HEK293 (cell line): ENCODE data around the gene CALML4.

Experiments used
- CTCF ChIA-PET: fragments of 350-600 bp; formaldehyde crosslinking; extraction: SDS; loops from one replicate; lab custom pipeline; 2021; ENCODE audit warnings: antibody characterized with exemption; lab: Yijun Ruan, JAX
- POLR2A ChIA-PET: fragments of 300-600 bp; formaldehyde crosslinking; extraction: SDS; loops from one replicate; lab custom pipeline; 2020; ENCODE audit warnings: antibody characterized with exemption, inconsistent platforms; lab: Yijun Ruan, JAX
- H3K27ac ChIP-seq: fragments of 200-500 bp; sonication (Bioruptor generic); 2 replicates; pipeline ENCODE4 v1.5.1; 2014; ENCODE audit warnings: low read depth, low read length, control low read depth, inconsistent platforms; ENCODE audit errors: extremely low read depth
- H3K36me3 ChIP-seq, 2 experiments: fragments of 200-500 bp in 1 of 2; sonication (Bioruptor generic) in 1 of 2; 1 replicate in 1 of 2; 2 replicates in 1 of 2; pipeline ENCODE4 v1.5.1; 2014 to 2017; ENCODE audit warnings: inconsistent platforms in 2 of 2, low read length in 2 of 2; ENCODE audit not compliant: control insufficient read depth in 2 of 2, insufficient read depth in 1 of 2
- H3K4me1 ChIP-seq: fragments of 200-500 bp; sonication (Bioruptor generic); 2 replicates; pipeline ENCODE4 v1.5.1; 2014; ENCODE audit warnings: mild to moderate bottlenecking, low read length, inconsistent platforms; ENCODE audit not compliant: control insufficient read depth, insufficient read depth
- H3K4me3 ChIP-seq: 2 replicates; pipeline ENCODE4 v1.5.1; 2011; ENCODE audit warnings: low read depth, mild to moderate bottlenecking, control low read depth, low read length, moderate library complexity
- H3K9me3 ChIP-seq: fragments of 200-500 bp; sonication (Bioruptor generic); 2 replicates; pipeline ENCODE4 v1.5.1; 2014; ENCODE audit warnings: low read depth, low read length, inconsistent platforms; ENCODE audit not compliant: control insufficient read depth, insufficient read depth
- GLI4 ChIP-seq: fragments of 450-650 bp; formaldehyde crosslinking; IDR thresholded peaks from 2 replicates; pipeline ENCODE4 v1.5.1; 2016; ENCODE audit warnings: missing biosample characterization, missing genetic modification characterization
- KLF9 ChIP-seq: fragments of 450-650 bp; formaldehyde crosslinking; IDR thresholded peaks from 2 replicates; pipeline ENCODE4 v1.5.1; 2016; ENCODE audit warnings: missing biosample characterization, missing genetic modification characterization, low read depth
- PRDM1 ChIP-seq: fragments of 450-650 bp; formaldehyde crosslinking; IDR thresholded peaks from 2 replicates; pipeline ENCODE4; 2016; ENCODE audit warnings: missing biosample characterization, missing genetic modification characterization
- SCRT2 ChIP-seq: fragments of 450-650 bp; formaldehyde crosslinking; IDR thresholded peaks from 2 replicates; pipeline ENCODE4 v1.5.1; 2016; ENCODE audit warnings: missing biosample characterization, missing genetic modification characterization
- SETDB1 ChIP-seq: IDR thresholded peaks from one replicate; pipeline ENCODE4 v1.6.1; 2017; ENCODE audit warnings: mild to moderate bottlenecking, low read length, moderate library complexity, mixed read lengths; ENCODE audit not compliant: insufficient read length
- ZNF274 ChIP-seq, 2 experiments: fragments of 200-500 bp in 1 of 2; fragments of 450-650 bp in 1 of 2; sonication (Bioruptor generic) in 1 of 2; formaldehyde crosslinking in 1 of 2; IDR thresholded peaks; 2 replicates each; pipeline versions ENCODE4 v1.5.1 to v1.6.1; 2014 to 2016; ENCODE audit warnings: borderline replicate concordance in 1 of 2, inconsistent platforms in 1 of 2, low read length in 1 of 2, missing biosample characterization in 1 of 2, missing genetic modification characterization in 1 of 2
- ZNF394 ChIP-seq: fragments of 450-650 bp; formaldehyde crosslinking; IDR thresholded peaks from 2 replicates; pipeline ENCODE4 v1.5.1; 2016; ENCODE audit warnings: missing biosample characterization, missing genetic modification characterization, mild to moderate bottlenecking, moderate library complexity, borderline replicate concordance
- ZNF501 ChIP-seq: fragments of 450-650 bp; formaldehyde crosslinking; IDR thresholded peaks from 2 replicates; pipeline ENCODE4 v1.5.1; 2016; ENCODE audit warnings: missing biosample characterization, missing genetic modification characterization
- ZNF510 ChIP-seq: fragments of 450-650 bp; formaldehyde crosslinking; IDR thresholded peaks from 2 replicates; pipeline ENCODE4 v1.5.1; 2018; ENCODE audit warnings: mild to moderate bottlenecking, missing genetic modification characterization, missing biosample characterization; ENCODE audit not compliant: insufficient replicate concordance
- ZNF558 ChIP-seq: fragments of 450-650 bp; formaldehyde crosslinking; IDR thresholded peaks from 2 replicates; pipeline ENCODE4 v1.5.1; 2016; ENCODE audit warnings: missing biosample characterization, missing genetic modification characterization
- ZNF664 ChIP-seq: fragments of 450-650 bp; formaldehyde crosslinking; IDR thresholded peaks from 2 replicates; pipeline ENCODE4 v1.5.1; 2016; ENCODE audit warnings: missing biosample characterization, missing genetic modification characterization
- ZNF670 ChIP-seq: fragments of 450-650 bp; formaldehyde crosslinking; IDR thresholded peaks from 2 replicates; pipeline ENCODE4 v1.5.1; 2016; ENCODE audit warnings: missing biosample characterization, missing genetic modification characterization, low read depth
- ZNF791 ChIP-seq: fragments of 450-650 bp; formaldehyde crosslinking; IDR thresholded peaks from 2 replicates; pipeline ENCODE4 v1.5.1; 2016; ENCODE audit warnings: missing biosample characterization, missing genetic modification characterization
- TF ChIP-seq, protein P1 (sequence below): sonication (generic); formaldehyde crosslinking; IDR thresholded peaks from 2 replicates; pipeline ENCODE4 v1.8.1; 2022; ENCODE audit warnings: mild to moderate bottlenecking, moderate library complexity, missing genetic modification reagents
- TF ChIP-seq, protein P2 (sequence below): fragments of 450-650 bp; formaldehyde crosslinking; IDR thresholded peaks from 2 replicates; pipeline ENCODE4 v1.5.1; 2016; ENCODE audit warnings: missing biosample characterization, missing genetic modification characterization
- TF ChIP-seq, protein P3 (sequence below): fragments of 450-650 bp; formaldehyde crosslinking; IDR thresholded peaks from 2 replicates; pipeline ENCODE4 v1.5.1; 2017; ENCODE audit warnings: missing biosample characterization, missing genetic modification characterization
- TF ChIP-seq, protein P4 (sequence below): fragments of 450-650 bp; formaldehyde crosslinking; IDR thresholded peaks from 2 replicates; pipeline ENCODE4 v1.5.1; 2016; ENCODE audit warnings: missing biosample characterization, missing genetic modification characterization
- TF ChIP-seq, protein P5 (sequence below): fragments of 450-650 bp; formaldehyde crosslinking; IDR thresholded peaks from 2 replicates; pipeline ENCODE4 v1.5.1; 2016; ENCODE audit warnings: missing biosample characterization, missing genetic modification characterization, borderline replicate concordance

The CALML4 gene

DNA sequence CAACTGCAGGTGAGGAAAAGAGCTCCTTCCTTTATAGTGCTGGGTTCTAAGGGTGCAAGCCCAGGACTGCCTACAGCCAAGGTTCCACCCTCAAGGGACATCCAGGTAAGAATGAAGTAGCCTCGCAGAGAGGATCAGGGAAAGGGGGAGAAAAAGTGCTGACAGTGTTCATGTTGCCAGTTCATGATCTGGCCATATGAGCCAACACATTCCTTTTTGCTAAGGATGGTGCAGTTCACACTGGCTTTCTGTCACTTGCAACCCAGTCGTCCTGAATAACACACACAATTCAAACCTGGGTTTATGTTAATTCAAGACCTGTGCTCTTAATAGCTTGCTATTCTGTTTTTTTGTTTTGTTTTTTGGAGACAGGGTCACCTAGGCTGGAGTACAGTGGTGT lies 15.4 kb upstream of the CALML4 start:
- Histone ChIP-seq H3K9me3 (no peaks in the 10 kb centered on the region), H3K4me3 (no peak overlapping the region), H3K27ac (no peak overlapping the region), H3K4me1 (no peaks in the 10 kb centered on the region), H3K36me3 (peaks cover 16 to 52% of the 10 kb centered on the region in 2 experiments)
- POLR2A ChIA-PET: no interaction called here
- CTCF ChIA-PET: interaction anchor here (0.6 to 1.7 kb wide), 3 partner anchors 10 to 661 kb away, joined by 3 to 8 read pairs (median 3); no protein-coding TSS in a partner anchor
- TF ChIP-seq, protein P1, sequence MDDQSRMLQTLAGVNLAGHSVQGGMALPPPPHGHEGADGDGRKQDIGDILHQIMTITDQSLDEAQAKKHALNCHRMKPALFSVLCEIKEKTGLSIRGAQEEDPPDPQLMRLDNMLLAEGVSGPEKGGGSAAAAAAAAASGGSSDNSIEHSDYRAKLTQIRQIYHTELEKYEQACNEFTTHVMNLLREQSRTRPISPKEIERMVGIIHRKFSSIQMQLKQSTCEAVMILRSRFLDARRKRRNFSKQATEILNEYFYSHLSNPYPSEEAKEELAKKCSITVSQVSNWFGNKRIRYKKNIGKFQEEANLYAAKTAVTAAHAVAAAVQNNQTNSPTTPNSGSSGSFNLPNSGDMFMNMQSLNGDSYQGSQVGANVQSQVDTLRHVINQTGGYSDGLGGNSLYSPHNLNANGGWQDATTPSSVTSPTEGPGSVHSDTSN (CRISPR knock-in tag): no peak
- no peak for TF ChIP-seq ZNF394
- TF ChIP-seq, protein P2, sequence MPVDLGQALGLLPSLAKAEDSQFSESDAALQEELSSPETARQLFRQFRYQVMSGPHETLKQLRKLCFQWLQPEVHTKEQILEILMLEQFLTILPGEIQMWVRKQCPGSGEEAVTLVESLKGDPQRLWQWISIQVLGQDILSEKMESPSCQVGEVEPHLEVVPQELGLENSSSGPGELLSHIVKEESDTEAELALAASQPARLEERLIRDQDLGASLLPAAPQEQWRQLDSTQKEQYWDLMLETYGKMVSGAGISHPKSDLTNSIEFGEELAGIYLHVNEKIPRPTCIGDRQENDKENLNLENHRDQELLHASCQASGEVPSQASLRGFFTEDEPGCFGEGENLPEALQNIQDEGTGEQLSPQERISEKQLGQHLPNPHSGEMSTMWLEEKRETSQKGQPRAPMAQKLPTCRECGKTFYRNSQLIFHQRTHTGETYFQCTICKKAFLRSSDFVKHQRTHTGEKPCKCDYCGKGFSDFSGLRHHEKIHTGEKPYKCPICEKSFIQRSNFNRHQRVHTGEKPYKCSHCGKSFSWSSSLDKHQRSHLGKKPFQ (tag by site-specific recombination): peak; percentile 66
- no peak for TF ChIP-seq ZNF791
- no peak for TF ChIP-seq ZNF670 (tag by site-specific recombination)
- no peak for TF ChIP-seq ZNF510 (tag by site-specific recombination)

DNA sequence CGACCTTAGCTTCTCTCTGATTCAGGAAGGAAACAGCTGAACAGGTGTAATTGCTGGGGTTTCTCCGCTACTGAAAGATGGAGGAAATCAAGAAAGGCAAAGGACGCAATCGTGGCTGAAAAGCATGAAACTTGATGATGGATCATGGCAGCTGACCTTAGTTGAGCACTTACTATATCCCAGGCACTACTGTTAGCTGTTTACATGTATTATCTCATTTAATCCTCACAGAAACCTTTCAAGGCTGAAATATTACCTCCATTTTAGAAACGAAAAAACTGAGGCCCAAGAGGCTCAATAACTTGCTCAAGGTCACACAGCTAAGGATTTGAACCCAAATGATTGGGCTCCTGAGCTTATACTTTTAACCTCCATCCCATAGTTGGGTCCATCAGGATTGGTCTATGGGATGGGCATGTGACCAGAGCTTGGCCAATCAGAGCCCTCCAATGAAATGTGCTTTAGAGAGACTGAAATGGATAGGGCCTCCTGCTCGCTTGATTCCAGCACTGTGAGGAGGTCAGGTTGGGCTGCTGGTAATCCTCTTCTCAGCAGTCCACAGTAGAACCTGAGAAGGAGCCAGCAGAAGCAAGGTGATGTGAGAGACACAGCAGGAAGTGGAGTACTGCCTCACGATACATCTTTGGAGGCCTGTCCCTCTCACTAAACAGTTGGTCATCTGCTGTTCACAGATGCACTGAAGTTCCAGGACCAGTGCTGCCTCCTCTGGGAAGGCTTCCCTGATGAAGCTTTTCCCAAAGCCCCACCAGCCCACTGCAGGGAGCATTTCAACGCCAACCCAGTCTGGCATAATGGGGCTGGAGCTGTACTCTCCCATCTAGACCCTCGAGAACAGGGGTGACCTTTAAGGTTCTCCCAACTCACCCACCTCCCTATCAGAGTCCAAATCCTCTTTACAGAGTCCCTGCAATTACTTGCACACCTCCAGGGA lies 14.0 kb upstream of the CALML4 start:
- CTCF ChIA-PET: interaction anchor here (0.5 to 1.7 kb wide), 3 partner anchors 9 to 319 kb away, joined by 3 to 8 read pairs (median 4); no protein-coding TSS in a partner anchor
- H3K4me3 ChIP-seq: no peak overlapping the region
- no peaks in the 10 kb centered on the region for H3K9me3 ChIP-seq
- no peak overlapping the region for H3K27ac ChIP-seq
- peaks cover 16 to 60% of the 10 kb centered on the region in 2 experiments for H3K36me3 ChIP-seq
- POLR2A ChIA-PET: interaction anchor here (1.0 kb wide), 1 partner anchor 10 kb away, joined by 3 read pairs; the partner anchor contains the start of gene CLN6
- H3K4me1 ChIP-seq: no peaks in the 10 kb centered on the region
- TF ChIP-seq ZNF664 (tag by site-specific recombination) (peak; percentile 98), SCRT2 (no peak)
- TF ChIP-seq, protein P3, sequence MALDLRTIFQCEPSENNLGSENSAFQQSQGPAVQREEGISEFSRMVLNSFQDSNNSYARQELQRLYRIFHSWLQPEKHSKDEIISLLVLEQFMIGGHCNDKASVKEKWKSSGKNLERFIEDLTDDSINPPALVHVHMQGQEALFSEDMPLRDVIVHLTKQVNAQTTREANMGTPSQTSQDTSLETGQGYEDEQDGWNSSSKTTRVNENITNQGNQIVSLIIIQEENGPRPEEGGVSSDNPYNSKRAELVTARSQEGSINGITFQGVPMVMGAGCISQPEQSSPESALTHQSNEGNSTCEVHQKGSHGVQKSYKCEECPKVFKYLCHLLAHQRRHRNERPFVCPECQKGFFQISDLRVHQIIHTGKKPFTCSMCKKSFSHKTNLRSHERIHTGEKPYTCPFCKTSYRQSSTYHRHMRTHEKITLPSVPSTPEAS (tag by site-specific recombination): no peak

DNA sequence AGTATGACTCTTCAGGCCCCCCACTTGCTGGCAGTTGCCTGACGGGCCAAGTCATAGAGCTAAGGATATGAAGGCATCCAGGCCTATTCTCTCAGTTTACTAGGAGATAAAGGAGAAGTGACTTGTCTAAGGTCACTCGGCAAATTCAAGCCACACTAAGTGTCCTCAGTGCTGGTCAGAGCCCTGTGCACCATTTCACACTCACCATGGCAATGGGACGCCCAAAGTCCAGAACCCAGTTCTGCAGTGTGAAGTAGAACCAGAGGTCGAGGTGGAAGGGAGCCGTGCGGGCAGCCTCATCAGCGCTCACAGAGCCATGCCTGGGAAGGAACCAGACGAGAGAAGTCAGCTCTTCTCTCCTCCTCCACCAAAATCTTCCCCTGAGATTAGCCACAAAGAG lies 13.2 kb upstream of the CALML4 start:
- Histone ChIP-seq H3K36me3 (peaks cover 16 to 64% of the 10 kb centered on the region in 2 experiments), H3K9me3 (no peaks in the 10 kb centered on the region), H3K27ac (no peak overlapping the region), H3K4me1 (no peaks in the 10 kb centered on the region), H3K4me3 (no peak overlapping the region)
- ChIA-PET POLR2A (no interaction called here), CTCF (no interaction called here)
- no peak for TF ChIP-seq GLI4 (tag by site-specific recombination)
- TF ChIP-seq ZNF501 (tag by site-specific recombination): no peak
- TF ChIP-seq, protein P4, sequence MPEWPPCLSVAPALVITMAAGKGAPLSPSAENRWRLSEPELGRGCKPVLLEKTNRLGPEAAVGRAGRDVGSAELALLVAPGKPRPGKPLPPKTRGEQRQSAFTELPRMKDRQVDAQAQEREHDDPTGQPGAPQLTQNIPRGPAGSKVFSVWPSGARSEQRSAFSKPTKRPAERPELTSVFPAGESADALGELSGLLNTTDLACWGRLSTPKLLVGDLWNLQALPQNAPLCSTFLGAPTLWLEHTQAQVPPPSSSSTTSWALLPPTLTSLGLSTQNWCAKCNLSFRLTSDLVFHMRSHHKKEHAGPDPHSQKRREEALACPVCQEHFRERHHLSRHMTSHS (tag by site-specific recombination): no peak
- no peak for TF ChIP-seq ZNF274 (IDR thresholded peaks at IDR 0.05; ENCODE audit: low read length)
- TF ChIP-seq ZNF274 (tag by site-specific recombination; IDR thresholded peaks at IDR 0.05; ENCODE audit: borderline replicate concordance): no peak
- no peak for TF ChIP-seq PRDM1 (tag by site-specific recombination)
- TF ChIP-seq SETDB1: no peak
- TF ChIP-seq KLF9 (tag by site-specific recombination): no peak
- TF ChIP-seq, protein P5, sequence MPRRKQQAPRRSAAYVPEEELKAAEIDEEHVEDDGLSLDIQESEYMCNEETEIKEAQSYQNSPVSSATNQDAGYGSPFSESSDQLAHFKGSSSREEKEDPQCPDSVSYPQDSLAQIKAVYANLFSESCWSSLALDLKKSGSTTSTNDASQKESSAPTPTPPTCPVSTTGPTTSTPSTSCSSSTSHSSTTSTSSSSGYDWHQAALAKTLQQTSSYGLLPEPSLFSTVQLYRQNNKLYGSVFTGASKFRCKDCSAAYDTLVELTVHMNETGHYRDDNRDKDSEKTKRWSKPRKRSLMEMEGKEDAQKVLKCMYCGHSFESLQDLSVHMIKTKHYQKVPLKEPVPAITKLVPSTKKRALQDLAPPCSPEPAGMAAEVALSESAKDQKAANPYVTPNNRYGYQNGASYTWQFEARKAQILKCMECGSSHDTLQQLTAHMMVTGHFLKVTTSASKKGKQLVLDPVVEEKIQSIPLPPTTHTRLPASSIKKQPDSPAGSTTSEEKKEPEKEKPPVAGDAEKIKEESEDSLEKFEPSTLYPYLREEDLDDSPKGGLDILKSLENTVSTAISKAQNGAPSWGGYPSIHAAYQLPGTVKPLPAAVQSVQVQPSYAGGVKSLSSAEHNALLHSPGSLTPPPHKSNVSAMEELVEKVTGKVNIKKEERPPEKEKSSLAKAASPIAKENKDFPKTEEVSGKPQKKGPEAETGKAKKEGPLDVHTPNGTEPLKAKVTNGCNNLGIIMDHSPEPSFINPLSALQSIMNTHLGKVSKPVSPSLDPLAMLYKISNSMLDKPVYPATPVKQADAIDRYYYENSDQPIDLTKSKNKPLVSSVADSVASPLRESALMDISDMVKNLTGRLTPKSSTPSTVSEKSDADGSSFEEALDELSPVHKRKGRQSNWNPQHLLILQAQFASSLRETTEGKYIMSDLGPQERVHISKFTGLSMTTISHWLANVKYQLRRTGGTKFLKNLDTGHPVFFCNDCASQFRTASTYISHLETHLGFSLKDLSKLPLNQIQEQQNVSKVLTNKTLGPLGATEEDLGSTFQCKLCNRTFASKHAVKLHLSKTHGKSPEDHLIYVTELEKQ (tag by site-specific recombination): no peak
- no peak for TF ChIP-seq ZNF558
- TF ChIP-seq SCRT2: no peak
- no peak for TF ChIP-seq ZNF664 (tag by site-specific recombination)
